Mammary epithelial cell (primary cell): ENCODE data around the gene SART1.

Experiments used
- EZH2 ChIP-seq: IDR thresholded peaks from 2 replicates; pipeline ENCODE4 v1.6.1; 2012; ENCODE audit warnings: low read length, inconsistent platforms, borderline replicate concordance
- TF ChIP-seq, protein P1 (sequence below), 2 donors: IDR thresholded peaks in 1 of 2; conservative IDR thresholded peaks in 1 of 2; 2 replicates each; pipeline ENCODE4 v1.5.1; 2011 to 2012; ENCODE audit warnings: inconsistent platforms in 2 of 2, low read length in 2 of 2, mild to moderate bottlenecking in 2 of 2, control low read depth in 1 of 2, low read depth in 1 of 2; ENCODE audit not compliant: insufficient read depth in 1 of 2; ENCODE audit errors: extremely low read depth in 1 of 2

DNA sequence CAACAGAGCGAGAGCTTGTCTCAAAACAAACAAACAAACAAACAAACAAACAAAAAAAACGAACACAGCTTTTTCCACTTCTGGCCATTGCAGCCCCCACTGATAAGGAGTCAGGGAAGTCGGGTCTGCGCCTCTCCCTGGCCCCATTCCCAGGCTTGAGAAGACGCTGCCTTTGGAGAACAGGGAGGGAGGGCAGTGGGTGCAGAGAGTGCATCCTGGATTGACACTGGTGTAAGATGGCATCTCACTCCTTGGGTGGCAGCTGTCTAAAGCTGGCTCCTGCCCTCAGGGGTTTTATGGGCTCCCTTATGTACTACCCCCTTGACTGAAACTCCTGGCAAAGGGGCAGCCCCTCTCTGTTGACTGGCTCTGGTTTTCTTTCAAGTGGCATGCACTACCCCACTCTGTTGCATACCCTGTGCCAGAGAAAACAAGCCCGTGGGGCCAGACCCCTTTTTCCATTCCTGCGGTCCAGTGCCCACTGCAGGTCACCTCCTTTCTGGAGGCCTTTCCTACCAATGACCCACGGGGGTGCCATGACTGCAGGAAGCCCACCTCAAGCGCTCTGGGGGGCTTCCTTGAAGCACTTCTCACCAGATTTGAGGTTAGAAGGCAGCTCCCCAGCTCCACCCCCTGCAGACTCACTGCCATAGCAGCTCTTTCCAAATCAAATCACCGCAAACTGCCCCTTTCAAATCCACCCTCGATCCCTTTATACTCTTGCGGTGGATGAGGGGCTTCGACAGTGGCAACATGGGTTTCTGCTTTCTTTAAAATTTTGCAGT, 29.6 kb upstream of the SART1 start:
- TF ChIP-seq, protein P1, sequence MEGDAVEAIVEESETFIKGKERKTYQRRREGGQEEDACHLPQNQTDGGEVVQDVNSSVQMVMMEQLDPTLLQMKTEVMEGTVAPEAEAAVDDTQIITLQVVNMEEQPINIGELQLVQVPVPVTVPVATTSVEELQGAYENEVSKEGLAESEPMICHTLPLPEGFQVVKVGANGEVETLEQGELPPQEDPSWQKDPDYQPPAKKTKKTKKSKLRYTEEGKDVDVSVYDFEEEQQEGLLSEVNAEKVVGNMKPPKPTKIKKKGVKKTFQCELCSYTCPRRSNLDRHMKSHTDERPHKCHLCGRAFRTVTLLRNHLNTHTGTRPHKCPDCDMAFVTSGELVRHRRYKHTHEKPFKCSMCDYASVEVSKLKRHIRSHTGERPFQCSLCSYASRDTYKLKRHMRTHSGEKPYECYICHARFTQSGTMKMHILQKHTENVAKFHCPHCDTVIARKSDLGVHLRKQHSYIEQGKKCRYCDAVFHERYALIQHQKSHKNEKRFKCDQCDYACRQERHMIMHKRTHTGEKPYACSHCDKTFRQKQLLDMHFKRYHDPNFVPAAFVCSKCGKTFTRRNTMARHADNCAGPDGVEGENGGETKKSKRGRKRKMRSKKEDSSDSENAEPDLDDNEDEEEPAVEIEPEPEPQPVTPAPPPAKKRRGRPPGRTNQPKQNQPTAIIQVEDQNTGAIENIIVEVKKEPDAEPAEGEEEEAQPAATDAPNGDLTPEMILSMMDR (conservative IDR thresholded peaks at IDR 0.05 in 1 of 2, IDR thresholded peaks at IDR 0.05 in 1 of 2; ENCODE audit: extremely low read depth in 1 of 2, insufficient read depth in 1 of 2, low read depth in 1 of 2, low read length in 2 of 2) = no peak
- no peak for TF ChIP-seq EZH2
